Fibroblast of peridontal ligament (primary cell): ENCODE data around the gene DCP2.

Experiments used
- DNase-seq: peaks from one replicate; pipeline ENCODE4 v3.0.0-alpha.2; 2010; ENCODE audit errors: extremely low read depth

Gene DCP2

DNA sequence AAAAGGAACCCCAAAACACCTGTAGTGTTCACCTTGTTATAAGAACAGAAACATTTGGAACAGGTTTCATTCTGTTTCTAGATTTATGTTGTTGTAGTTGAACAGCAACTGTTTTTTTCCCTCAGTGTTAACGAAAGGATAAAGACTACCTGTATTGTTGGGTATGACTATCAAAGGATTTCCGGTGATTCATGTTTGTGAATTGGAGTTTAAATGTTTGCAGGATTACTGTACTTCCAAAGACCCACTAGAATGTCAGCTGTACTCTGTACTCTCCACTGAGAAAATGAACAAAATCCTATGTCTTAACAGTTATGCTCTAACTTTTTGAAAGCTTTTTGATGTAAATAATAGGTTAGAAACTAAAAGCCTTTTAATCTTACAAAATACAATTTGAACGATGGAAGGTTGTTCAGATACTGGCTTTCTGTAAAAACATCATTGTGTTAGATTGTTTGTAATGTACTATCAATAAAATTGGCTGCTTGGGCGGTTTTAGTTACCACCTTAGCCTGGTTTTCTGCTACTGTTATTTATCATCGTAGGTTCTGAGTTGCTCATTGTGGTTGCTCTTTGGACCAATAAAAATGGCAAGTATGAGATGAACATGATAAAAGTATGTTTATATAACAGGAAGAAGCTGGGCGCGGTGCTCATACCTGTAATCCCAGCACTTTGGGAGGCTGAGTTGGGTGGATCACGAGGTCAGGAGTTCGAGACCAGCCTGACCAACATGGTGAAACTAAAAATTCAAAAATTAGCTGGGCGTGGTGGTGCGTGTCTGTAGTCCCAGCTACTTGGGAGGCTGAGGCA, 44.1 kb downstream of the DCP2 start:
- DNase-seq: peak; percentile 48

DNA sequence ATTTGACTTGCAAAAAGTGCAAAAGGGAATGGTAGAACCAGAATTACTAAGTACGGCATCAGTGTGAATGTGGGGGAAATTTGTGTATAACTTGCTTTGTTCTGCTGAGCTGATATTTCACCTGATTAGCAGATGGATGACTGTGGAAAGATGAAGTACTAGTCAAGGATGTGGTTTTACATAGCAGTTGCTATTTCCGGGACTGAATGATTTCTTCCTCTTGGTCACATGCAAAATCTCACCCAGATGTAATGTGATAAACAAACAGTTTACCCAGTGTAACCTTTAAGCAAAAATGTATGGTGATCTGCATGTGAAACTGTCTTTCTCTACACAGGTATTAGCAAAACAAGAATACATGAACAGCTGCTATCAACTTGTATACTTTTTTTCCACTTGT, 46.1 kb downstream of the DCP2 start:
- DNase-seq: peak; percentile 16

DNA sequence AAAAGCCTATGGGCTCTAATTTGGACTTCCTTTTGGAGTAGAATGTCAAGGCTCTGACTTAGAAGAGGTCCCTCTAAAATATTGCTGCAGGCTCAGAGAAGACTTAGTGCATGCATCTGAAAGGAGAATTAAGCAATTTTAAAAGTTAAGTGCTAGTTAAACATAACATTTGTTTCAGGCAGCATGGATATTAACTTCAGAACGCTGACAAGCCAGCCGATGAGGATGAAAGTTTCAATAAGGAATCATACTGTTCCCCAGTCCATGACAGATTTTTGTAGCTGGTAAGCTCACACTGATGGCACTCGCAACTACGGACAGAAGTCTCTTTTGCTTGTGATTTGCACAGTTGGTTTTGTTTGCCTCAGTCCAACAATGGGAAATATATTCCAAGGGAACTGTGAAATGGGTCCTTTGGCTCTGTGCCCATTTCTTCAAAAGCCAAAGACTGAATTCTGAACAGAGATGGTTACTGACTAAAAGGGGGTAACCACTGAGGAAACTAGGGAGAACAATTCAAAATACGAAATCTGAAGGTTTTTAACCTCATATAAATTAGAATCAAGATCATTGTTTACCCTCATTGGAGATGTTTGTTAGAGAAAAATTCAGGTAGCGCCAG, 47.6 kb downstream of the DCP2 start:
- no peak for DNase-seq

DNA sequence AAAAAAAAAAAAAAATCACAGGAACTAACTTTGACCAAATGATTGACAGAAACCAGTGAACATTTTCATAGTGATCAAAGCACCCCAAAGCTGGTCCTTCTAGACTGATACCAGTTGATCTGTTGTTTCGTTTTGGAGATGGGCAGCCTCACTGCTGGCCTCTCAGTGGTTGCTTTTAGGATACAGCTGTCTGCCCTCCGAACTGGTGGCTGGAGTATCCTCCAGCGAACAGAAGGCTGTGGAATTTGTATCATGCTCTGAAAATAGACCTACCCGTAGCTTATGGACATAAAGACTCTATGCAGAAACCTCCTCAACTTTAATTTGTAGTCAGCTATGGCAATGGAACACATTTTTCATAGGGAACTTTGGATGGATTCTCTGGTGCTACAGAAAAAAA, 49.0 kb downstream of the DCP2 start:
- no peak for DNase-seq

DNA sequence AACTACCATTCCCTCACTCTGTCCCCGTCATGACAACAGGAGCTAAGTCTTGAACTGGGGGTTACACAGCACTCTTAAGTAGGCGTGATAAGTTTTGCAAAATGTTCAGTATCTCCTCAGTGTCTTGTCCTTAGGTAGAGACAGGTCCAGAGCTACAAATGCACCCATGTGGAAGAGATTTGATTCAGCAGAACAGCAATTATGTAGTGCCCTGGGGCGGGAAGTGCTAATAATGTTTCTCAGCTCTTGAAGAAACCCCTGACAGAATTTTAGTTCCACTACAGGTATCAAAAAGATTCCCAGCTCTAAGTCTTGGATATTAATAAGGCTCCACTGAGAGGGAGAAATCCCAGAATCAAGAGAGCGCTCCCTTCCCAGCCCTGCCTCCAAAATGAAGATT, 49.6 kb downstream of the DCP2 start:
- DNase-seq: no peak

DNA sequence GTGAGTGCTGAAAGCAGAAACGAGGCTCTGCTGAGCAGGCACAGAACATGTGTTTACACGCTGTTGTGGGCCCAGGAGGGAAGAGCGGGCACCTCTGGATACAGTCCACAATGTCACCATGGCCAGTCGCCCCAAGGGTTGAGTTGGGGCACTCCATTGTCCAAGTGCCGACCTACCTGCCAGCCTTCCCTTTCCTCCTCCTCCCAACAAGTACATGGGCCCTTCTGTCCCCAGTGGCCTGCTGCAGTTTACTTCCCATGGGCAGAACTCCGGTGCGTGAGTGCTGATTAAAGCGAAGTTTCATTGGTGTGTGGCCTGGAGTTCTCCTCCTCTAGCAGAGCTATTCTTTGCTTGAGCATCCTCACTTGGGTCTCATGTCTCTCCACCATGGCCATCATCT, 50.4 kb downstream of the DCP2 start:
- DNase-seq: no peak

DNA sequence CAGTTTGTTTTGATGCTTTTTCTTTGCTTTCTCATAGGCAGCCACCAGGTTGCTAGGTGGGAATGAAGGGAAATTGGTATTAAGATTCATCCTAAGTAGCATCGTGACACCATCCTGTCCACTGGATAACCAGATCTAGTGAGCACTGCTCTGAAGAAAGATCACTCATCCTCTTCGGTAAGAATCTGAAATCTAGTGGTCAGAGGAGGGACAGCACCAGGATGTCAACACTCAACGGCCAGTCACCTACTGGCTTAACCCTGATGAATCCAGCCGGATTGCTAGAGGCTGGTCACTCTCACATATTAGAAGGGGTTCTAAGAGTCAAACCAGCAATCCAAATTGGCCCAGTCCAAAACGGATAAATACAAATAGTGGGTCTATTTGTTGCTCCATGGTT, 50.8 kb downstream of the DCP2 start:
- no peak for DNase-seq

DNA sequence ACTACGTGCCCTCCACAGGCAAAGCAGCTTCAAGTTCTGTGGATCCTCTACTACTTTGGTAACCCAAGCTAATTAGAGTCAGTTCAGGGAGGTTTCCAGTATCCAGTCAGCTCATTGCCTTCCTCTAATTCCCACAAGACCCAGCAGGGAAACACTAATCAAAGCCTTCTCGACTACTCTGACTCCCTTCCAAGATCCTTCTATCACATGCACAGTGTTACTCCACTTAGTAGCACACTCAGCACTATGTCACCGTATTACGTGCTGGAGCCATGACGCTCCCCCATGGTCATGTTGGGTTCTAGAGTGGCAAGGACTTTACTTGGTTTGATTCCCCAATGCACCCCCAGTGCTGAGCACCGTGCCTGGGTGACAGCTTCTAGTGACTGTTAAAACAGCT, 53.0 kb downstream of the DCP2 start:
- DNase-seq: peak; percentile 95

DNA sequence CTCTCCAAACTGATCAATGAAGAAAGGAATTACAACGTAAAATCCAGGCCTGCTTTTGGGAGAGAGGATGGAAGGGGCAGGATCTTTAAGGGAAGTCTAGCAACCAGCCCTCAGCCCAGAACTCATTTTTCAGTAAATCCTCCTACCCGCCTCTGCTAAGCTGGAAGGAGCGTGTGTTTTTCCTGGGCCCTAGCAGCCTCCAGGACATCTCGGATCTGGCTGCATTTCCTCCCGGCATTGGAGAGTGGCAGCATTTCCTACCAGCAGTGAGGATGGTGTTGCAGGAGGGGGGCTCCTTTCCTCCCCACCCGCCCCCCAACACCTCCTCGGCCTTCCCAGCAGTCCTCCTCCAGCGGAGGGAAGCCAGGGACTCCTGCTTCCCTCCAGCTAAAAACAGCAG, 54.5 kb downstream of the DCP2 start:
- DNase-seq: no peak

DNA sequence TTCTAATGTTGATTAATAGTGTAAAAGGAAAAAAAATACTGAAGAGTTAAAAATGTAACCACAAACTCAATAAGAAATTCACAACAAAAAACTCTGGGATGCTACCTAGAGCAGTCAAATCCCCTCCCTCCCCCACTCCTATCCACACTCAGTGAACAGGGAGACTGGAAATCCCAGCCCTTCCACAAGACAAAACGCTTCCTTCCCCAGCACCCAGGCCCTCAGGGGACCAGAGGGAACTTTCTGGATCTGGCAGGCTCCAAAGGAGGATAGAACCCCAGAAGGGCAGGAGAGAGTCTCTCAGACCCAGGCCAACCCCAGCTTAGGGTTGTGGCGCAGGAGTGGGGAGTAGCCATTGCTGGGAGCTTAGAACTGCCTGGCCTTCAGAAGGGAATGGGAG, 55.0 kb downstream of the DCP2 start:
- DNase-seq: no peak

DNA sequence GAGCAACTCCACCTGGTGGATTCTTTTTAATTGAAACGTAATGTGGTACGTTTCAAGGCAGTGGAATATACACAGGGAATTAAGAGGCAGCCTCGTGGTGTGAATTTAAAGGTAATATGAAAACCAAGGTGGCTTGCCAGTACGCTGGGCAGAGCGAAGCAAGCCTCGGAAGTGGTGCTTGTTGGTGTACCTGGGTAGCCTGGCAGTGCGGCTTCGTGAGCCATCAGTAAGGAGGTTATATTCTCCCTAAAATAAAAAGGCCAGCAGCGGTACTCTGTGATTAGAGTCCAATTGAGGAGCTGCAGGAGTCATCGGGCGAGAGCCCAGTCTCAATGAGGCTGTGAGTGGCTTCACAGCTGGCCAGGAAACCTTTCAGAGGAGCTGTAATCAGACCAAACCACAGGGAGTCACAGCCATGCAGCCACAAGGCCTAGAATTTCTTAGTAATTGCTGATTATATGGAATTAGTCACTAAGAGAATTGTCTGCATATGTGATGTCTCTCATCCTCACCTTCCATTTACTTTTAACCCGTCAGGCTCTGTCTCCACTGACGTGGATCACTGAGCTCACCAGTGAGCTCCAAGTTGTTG, 57.7 kb downstream of the DCP2 start:
- DNase-seq: peak; percentile 94

DNA sequence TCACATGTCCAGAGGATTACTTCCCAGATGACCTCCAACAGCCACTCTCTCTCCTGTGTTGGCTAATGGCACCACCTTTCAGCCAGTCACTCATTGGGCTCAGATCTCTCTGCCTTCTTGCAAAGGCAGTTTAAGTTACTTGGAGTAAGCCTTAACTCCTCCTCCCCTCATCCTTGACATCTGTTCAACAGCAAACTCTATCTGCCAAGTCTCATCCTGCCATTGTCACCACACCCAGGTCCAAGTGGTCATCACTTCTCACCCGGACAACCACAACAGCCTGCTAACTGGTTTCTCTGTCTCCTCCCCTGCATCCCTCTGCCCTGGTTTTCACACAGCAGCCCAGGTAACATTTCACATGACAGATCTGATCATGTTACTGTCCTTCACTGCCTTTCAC, 58.5 kb downstream of the DCP2 start:
- peak; percentile 18 for DNase-seq

DNA sequence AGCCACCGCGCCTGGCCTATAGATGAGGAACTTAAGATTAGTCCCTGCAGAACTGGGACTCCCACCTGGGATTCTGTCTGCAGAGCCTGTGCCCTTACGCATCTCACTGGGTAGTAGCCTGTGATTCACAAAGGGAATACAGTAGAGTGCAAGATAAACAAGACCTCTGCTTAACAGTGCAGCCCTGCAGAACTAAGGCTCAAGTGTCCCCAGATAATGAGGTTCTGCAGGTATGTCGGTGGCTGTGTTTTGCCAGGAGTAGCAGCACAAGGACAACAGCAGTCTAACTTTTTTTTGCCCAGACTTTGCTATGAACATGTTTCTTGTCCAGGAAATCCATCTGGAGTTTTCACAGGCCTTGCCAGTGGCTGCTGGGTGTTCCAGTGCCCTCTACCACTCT, 59.7 kb downstream of the DCP2 start:
- no peak for DNase-seq

DNA sequence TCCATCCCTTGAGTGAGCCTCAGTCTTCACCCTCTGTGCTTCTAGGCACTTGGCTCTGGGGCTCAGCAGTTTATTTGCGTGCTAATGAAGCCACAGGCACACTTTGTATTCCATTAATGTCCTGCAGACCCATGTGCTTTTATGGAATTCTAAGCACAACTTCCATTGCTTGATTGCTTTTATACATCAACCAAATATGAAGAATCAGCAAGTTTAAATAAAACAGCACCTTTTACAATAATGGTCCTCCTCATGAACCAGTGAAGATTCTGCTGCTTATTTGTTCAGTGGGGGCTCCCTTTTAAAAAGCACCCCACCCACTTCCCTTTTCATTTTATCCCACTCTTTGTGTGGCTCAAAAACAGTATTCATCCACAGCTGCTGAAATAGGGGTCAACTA, 60.2 kb downstream of the DCP2 start:
- DNase-seq: no peak

DNA sequence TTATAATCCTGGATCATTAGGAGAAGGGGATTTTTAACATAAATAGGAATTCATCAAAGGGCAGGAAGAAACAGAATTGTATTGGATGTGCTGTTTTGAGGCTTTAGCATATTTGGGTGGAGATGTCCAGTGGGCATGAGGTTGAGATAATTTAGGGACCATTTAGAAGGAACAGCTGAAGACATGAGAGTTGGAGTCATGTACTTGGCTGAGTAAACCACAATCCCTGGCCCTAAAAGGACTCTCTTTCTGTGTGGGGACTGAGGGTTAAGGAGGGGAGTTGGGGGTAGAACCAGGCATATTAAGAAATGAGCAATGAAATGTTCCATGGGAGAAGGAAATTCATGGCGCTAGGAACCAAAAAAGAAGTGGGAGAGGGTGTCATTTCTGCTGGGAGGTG, 61.5 kb downstream of the DCP2 start:
- no peak for DNase-seq

DNA sequence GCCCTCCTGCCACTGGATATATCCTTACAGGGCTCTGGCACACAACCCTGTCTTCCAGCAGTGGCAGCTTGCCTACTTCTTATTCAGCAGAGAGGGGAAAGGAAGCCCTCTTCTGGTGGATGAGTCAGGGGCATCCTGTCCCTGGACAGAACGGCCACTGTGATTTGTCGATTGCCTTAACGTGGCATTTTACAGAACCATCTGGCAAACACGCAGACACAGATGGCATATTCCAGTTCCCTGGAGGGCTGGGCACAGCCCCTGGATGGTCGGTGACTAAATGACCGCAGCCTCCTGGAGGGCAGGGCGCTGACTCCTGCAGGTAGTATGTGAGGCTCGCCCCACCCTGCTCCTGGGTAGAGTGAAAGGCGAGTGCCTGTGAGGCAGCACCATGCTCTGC, 62.1 kb downstream of the DCP2 start:
- peak; percentile 43 for DNase-seq

DNA sequence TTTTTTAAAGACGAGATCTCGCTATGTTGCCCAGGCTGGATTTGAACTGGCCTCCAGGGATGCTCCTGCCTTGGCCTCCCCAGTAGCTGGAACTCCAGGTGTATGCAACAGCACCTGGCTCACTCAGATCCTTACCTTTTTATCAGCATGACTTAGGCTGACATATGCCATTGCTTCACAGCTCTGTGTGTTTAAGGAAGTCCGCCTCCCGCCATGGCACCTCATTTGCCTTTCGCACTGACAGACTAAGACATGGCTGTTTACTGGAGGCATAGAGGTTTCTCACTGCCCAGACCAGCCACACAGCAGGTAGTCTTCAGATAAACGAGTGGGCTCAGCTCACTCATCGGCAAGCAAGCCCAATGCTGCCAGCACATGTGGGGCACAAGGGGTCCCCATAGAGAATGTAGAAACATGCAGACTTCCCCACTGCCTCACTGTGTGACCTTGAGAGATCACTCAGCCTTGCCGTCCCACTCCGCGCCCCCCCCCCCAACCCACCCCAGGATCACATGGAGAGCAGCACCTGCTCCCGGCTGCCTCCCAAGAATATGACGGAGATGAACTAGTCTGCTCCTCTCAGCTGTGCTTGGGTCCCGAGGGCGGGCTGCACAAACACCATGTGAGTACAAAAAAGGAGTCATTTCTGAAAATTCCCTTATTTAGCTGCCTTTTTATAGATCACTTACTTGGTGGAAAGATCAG, 62.8 kb downstream of the DCP2 start:
- DNase-seq: no peak

DNA sequence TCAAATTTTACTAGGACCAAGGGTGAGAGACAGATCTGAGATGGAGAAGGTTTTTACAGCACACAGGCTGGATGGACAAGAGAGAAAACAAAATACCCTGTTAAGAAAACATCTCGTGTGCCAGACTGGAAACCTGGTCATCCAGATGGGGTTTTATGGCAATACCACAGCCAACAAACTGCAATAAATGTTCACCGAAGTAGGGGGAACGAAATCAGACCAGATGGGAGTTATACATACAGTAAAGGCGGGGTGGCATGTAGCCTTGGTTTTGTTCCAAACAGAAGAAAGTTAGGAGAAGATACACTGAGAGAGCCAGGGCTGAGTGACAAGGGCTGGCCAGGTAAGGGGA, 63.3 kb downstream of the DCP2 start:
- DNase-seq: no peak

DNA sequence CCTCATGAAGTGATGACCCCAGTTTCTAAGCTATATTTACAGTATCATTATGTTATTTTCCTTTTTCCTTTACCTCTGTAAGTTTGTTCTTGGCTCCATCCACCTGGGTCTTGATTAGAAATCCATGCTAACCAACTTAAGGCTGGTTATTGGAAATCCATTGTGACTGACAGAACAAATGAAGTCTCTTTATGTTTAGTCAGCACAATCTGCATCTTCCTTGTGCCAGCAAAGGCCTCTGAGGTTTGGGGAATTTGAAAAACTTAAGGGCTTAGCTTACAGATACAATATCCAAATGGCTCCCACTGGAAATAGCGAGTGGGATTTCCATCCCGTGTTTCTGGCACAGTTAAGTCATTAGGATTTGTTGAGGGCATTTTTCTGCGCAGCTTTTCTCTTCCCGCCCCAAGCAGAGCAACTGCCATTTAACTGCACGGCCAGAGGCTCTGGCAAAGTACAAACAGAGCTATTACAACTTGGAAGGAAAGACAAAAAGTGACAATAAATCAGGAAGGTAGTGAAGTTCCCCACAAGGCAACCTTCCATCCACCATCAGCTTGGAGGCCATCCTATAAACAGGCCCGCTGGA, 64.2 kb downstream of the DCP2 start:
- DNase-seq: no peak

DNA sequence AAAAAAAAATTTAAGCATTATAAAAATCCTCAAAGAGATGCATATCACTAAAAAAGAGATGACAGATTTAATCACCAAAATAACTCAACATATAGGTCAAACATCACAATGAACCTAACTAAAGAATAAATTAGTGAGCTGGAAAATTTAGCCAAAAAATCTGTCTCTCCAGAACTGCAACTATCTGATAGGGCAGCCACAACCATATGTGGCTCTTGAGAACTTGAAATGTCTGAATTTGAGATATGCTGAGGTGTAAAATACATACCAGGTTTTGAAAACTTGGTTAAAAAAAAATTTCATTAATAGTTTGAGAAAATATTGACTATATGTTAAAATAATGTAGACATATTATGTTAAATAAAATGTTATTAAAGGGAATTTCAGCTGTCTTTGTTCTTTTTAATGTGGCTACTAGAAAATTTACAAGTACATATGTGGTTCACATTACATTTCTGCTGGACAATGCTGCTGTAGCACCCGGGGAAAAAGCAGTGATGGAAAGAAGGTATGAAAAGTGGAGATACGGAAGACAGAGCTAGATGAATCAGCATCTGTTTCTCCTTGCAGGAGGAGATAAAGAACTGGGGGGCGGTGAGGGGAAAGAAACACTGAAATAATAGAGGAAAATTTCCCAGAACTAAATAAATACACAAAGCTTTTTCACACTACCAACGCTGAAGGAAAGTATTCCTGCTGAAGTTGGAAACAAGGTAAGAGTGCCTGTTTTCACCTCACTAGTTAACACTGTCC, 66.1 kb downstream of the DCP2 start:
- no peak for DNase-seq

DNA sequence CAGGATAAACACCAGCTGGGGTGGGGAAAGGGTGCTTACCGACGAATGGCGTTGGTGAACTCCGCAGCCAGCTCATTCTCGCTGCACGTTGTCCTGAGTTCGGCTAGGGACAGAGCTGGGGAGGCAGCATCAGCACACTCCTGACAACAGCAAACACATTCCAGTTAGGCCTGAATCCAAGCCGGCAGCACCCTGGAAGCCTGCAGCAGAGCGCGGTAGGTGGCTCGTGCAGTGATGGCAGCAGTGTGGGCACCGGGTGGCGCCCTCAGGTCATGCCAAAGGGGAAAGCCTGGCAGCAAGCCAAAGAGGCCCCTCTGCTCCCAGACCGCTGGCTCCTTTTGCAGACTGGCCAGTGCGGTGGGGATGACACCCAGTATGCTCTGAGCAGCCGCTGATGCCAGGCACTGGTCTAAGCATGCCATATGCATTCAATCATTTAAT, 66.9 kb downstream of the DCP2 start:
- DNase-seq: no peak
